SK-N-SH (cell line): ENCODE measurements around the gene PTPN14. TPM values are rescaled to one million over a fixed set of nuclear protein-coding genes. Genes with fewer than 3 reads are reported as not detected.

ENCODE experiments used
- CTCF ChIA-PET: fragments of 300-600, 350-600 bp; formaldehyde crosslinking; extraction: SDS; loops from one replicate; lab custom pipeline; 2021; lab: Yijun Ruan, JAX
- POLR2A ChIA-PET: fragments of 350-600 bp; sonication (Branson Sonifier 250); formaldehyde crosslinking; extraction: SDS; loops from one replicate; lab custom pipeline; 2020; ENCODE audit warnings: antibody characterized with exemption, inconsistent platforms; lab: Yijun Ruan, JAX
- DNase-seq: peaks from one replicate; pipeline ENCODE4 v3.0.0; 2012
- H2AFZ ChIP-seq: fragments of 200-600 bp; sonication (generic); 2 replicates; pipeline ENCODE4 v1.8.1; 2016; ENCODE audit warnings: antibody characterized with exemption, mild to moderate bottlenecking, low read depth
- H3F3A ChIP-seq: fragments of 200-600 bp; sonication (generic); replicated peaks from 2 replicates; pipeline ENCODE3; 2016; ENCODE audit warnings: antibody characterized with exemption, mild to moderate bottlenecking; ENCODE audit not compliant: insufficient read depth
- H3K27ac ChIP-seq, 2 experiments: fragments of 200-500 bp in 1 of 2; fragments of 200-600 bp in 1 of 2; sonication (Bioruptor generic) in 1 of 2; sonication (generic), shearing (Covaris generic) in 1 of 2; 2 replicates each; pipeline versions ENCODE4 v1.5.1 to v1.6.1; 2014 to 2016; ENCODE audit warnings: low read depth in 2 of 2, inconsistent platforms in 1 of 2, low read length in 1 of 2, mild to moderate bottlenecking in 1 of 2, mixed read lengths in 1 of 2
- H3K27me3 ChIP-seq: fragments of 200-600 bp; sonication (generic), shearing (Covaris generic); 2 replicates; pipeline ENCODE4 v1.6.1; 2016; ENCODE audit warnings: mixed run types; ENCODE audit not compliant: insufficient read depth
- H3K36me3 ChIP-seq, 2 experiments: fragments of 200-500 bp in 1 of 2; fragments of 200-600 bp in 1 of 2; sonication (Bioruptor generic) in 1 of 2; sonication (generic) in 1 of 2; replicated peaks in 1 of 2; 2 replicates each; pipeline versions ENCODE3 to v1.5.1; 2014 to 2016; ENCODE audit warnings: low read length in 1 of 2, mild to moderate bottlenecking in 1 of 2; ENCODE audit not compliant: insufficient read depth in 2 of 2, control insufficient read depth in 1 of 2
- H3K4me1 ChIP-seq, 2 experiments: fragments of 200-500 bp in 1 of 2; fragments of 200-600 bp in 1 of 2; sonication (Bioruptor generic) in 1 of 2; sonication (generic), shearing (Covaris generic) in 1 of 2; 2 replicates each; pipeline versions ENCODE4 v1.5.1 to v1.6.1; 2014 to 2016; ENCODE audit warnings: low read depth in 1 of 2, low read length in 1 of 2, mixed run types in 1 of 2; ENCODE audit not compliant: insufficient read depth in 2 of 2, control insufficient read depth in 1 of 2
- H3K4me2 ChIP-seq: fragments of 200-600 bp; sonication (generic), shearing (Covaris generic); 2 replicates; pipeline ENCODE4 v1.6.1; 2017; ENCODE audit warnings: mixed run types
- H3K4me3 ChIP-seq, 2 experiments: fragments of 200-500 bp in 1 of 2; fragments of 200-600 bp in 1 of 2; sonication (Bioruptor generic) in 1 of 2; sonication (generic), shearing (Covaris generic) in 1 of 2; 2 replicates each; pipeline versions ENCODE4 v1.5.1 to v1.8.1; 2014 to 2016; ENCODE audit warnings: low read depth in 2 of 2, inconsistent platforms in 1 of 2, low read length in 1 of 2, mild to moderate bottlenecking in 1 of 2, mixed read lengths in 1 of 2, moderate library complexity in 1 of 2
- H3K79me2 ChIP-seq: fragments of 200-600 bp; sonication (generic); 2 replicates; pipeline ENCODE4 v1.8.1; 2017; ENCODE audit warnings: mild to moderate bottlenecking; ENCODE audit not compliant: insufficient read depth
- H3K9ac ChIP-seq: fragments of 200-600 bp; sonication (generic); 2 replicates; pipeline ENCODE4 v1.6.1; 2017; ENCODE audit warnings: mixed run types
- H3K9me2 ChIP-seq: fragments of 200-600 bp; sonication (generic); 2 replicates; pipeline ENCODE4 v1.6.1; 2017; ENCODE audit warnings: mixed run types
- H3K9me3 ChIP-seq: fragments of 200-600 bp; sonication (generic); 2 replicates; pipeline ENCODE4 v1.6.1; 2017; ENCODE audit warnings: mixed run types, mild to moderate bottlenecking, moderate library complexity
- H4K20me1 ChIP-seq: fragments of 200-600 bp; sonication (generic); 2 replicates; pipeline ENCODE4 v1.6.1; 2017; ENCODE audit warnings: mild to moderate bottlenecking, mixed run types; ENCODE audit not compliant: insufficient read depth
- ELF1 ChIP-seq: IDR thresholded peaks from 2 replicates; pipeline ENCODE4 v1.4.0; 2012
- EP300 ChIP-seq, 2 experiments: IDR thresholded peaks; 2 replicates each; pipeline versions ENCODE4 v1.4.0 to v1.6.1; 2012; ENCODE audit warnings: borderline replicate concordance in 1 of 2, low read depth in 1 of 2, low read length in 1 of 2
- EZH2phosphoT487 ChIP-seq: fragments of 200-600 bp; sonication (generic); IDR thresholded peaks from 2 replicates; pipeline ENCODE4 v1.6.1; 2017; ENCODE audit warnings: low read depth, mixed run types, mild to moderate bottlenecking, antibody characterized with exemption, moderate library complexity, borderline replicate concordance
- FOSL2 ChIP-seq: IDR thresholded peaks from 2 replicates; pipeline ENCODE4 v1.4.0; 2012; ENCODE audit warnings: low read depth, mild to moderate bottlenecking, moderate library complexity, borderline replicate concordance
- FOXJ3 ChIP-seq: sonication (generic); formaldehyde crosslinking; IDR thresholded peaks from 2 replicates; pipeline ENCODE4 v1.5.1; 2020; ENCODE audit warnings: mild to moderate bottlenecking, missing genetic modification reagents
- FOXM1 ChIP-seq: IDR thresholded peaks from 2 replicates; pipeline ENCODE4 v1.4.0; 2012; ENCODE audit warnings: low read depth, mild to moderate bottlenecking
- GABPA ChIP-seq: IDR thresholded peaks from 2 replicates; pipeline ENCODE4 v1.4.0; 2012; ENCODE audit warnings: low read depth, mild to moderate bottlenecking
- IRF3 ChIP-seq: fragments of 150-350 bp; IDR thresholded peaks from 2 replicates; pipeline ENCODE4 v1.6.1; 2016; ENCODE audit warnings: mild to moderate bottlenecking, low read depth, low read length
- JUND ChIP-seq: IDR thresholded peaks from 2 replicates; pipeline ENCODE4 v1.4.0; 2012
- MAX ChIP-seq: IDR thresholded peaks from 2 replicates; pipeline ENCODE4 v1.4.0; 2012; ENCODE audit warnings: low read depth
- MXI1 ChIP-seq: IDR thresholded peaks from 2 replicates; pipeline ENCODE4 v1.6.1; 2012; ENCODE audit warnings: mild to moderate bottlenecking, low read depth, low read length, improper control_type of control experiment
- NRF1 ChIP-seq: IDR thresholded peaks from 2 replicates; pipeline ENCODE4 v1.6.1; 2012; ENCODE audit warnings: low read depth, mild to moderate bottlenecking, low read length
- POLR2AphosphoS5 ChIP-seq: IDR thresholded peaks from 2 replicates; pipeline ENCODE4 v1.6.1; 2012; ENCODE audit warnings: low read depth, low read length
- RXRA ChIP-seq: IDR thresholded peaks from 2 replicates; pipeline ENCODE4 v1.4.0; 2012; ENCODE audit warnings: low read depth, mild to moderate bottlenecking, borderline replicate concordance
- SIN3A ChIP-seq: IDR thresholded peaks from 2 replicates; pipeline ENCODE4 v1.6.1; 2012; ENCODE audit warnings: low read depth, mild to moderate bottlenecking, low read length, moderate library complexity, borderline replicate concordance
- SMC3 ChIP-seq: IDR thresholded peaks from 2 replicates; pipeline ENCODE4 v1.6.1; 2012; ENCODE audit warnings: low read depth, low read length, improper control_type of control experiment
- TCF12 ChIP-seq: IDR thresholded peaks from 2 replicates; pipeline ENCODE4 v1.4.0; 2012
- USF2 ChIP-seq: fragments of 150-350 bp; IDR thresholded peaks from 2 replicates; pipeline ENCODE4 v1.6.1; 2017; ENCODE audit warnings: antibody characterized with exemption, low read length, low read depth, borderline replicate concordance
- ZBTB33 ChIP-seq: IDR thresholded peaks from 2 replicates; pipeline ENCODE4 v1.4.0; 2012; ENCODE audit warnings: low read depth, borderline replicate concordance
- WGBS: methylation state at CpG from one replicate; pipeline ENCODE4 v1.1.6; 2017; ENCODE audit warnings: low lambda C conversion rate; 5-methylcytosine and 5-hydroxymethylcytosine counted together
- polyA plus RNA-seq, 3 experiments: library from polyadenylated mRNA; depleted of rRNA; stranded (reverse); fragments of >200 nt; gene quantifications; 2 replicates each; pipeline ENCODE4 v1.2.3, GENCODE V29; 2012

The PTPN14 gene
- polyA plus RNA-seq, 1 of the 3 experiments (the other 2 are of a cell fraction) = 12.8 TPM

- Histone ChIP-seq H3K9ac (no peak overlapping the region), H3K9me2 (no peaks in the 10 kb centered on the region), H3K9me3 (no peaks in the 10 kb centered on the region), H2AFZ (no peak overlapping the region), H3K4me2 (no peak overlapping the region), H3K4me3 (no peak overlapping the region), H3K36me3 (peaks cover 0 to 26% of the 10 kb centered on the region in 2 experiments), H3K4me1 (peaks cover 4 to 40% of the 10 kb centered on the region in 2 experiments; a peak in 3 of 4 replicates), H3K79me2 (peaks cover 100% of the 10 kb centered on the region), H3F3A (peaks cover 15% of the 10 kb centered on the region), H3K27me3 (no peaks in the 10 kb centered on the region), H4K20me1 (peaks cover 22% of the 10 kb centered on the region), H3K27ac (no peak overlapping the region)
- CTCF ChIA-PET = no interaction called here
- POLR2A ChIA-PET = no interaction called here
- WGBS = 89% methylated on average over 1 of the region's 1 CpG
- TF ChIP-seq FOSL2 (no peak), POLR2AphosphoS5 (no peak), SMC3 (no peak), FOXJ3 (CRISPR knock-in tag) (no peak), NRF1 (no peak)
- DNase-seq = no peak
Observed at GRCh38 chr1:214511639-214511998, 39.8 kb downstream of the PTPN14 start.

GRCh38 chr1:214510914-214511638, 40.3 kb downstream of the PTPN14 start:
- Histone ChIP-seq H3K27ac (no peak overlapping the region), H3K9ac (no peak overlapping the region), H3F3A (peaks cover 11% of the 10 kb centered on the region), H3K4me2 (no peak overlapping the region), H3K4me1 (peaks cover 6 to 38% of the 10 kb centered on the region in 2 experiments; a peak in 3 of 4 replicates), H3K4me3 (no peak overlapping the region), H3K79me2 (peaks cover 100% of the 10 kb centered on the region), H3K36me3 (peaks cover 0 to 26% of the 10 kb centered on the region in 2 experiments), H3K27me3 (no peaks in the 10 kb centered on the region), H3K9me2 (no peaks in the 10 kb centered on the region), H3K9me3 (no peaks in the 10 kb centered on the region), H4K20me1 (peaks cover 24% of the 10 kb centered on the region), H2AFZ (no peak overlapping the region)
- TF ChIP-seq IRF3 = no peak
- no peak for TF ChIP-seq SIN3A
- TF ChIP-seq ELF1 = no peak
- no peak for TF ChIP-seq POLR2AphosphoS5
- no peak for TF ChIP-seq RXRA
- TF ChIP-seq MAX = no peak
- TF ChIP-seq USF2 = no peak
- no peak for TF ChIP-seq MXI1
- no peak for TF ChIP-seq EP300 (IDR thresholded peaks at IDR 0.05; ENCODE audit: borderline replicate concordance in 1 of 2, low read depth in 1 of 2, low read length in 1 of 2)
- no peak for TF ChIP-seq EZH2phosphoT487
- TF ChIP-seq ZBTB33 = no peak
- no peak for TF ChIP-seq JUND
- TF ChIP-seq GABPA = no peak
- TF ChIP-seq SMC3 = no peak
- no peak for TF ChIP-seq FOXM1
- no peak for TF ChIP-seq FOXJ3 (CRISPR knock-in tag)
- TF ChIP-seq TCF12 = no peak
- POLR2A ChIA-PET = no interaction called here
- 95% methylated on average over 6 of the region's 6 CpGs for WGBS
- DNase-seq = no peak
- CTCF ChIA-PET = no interaction called here
